Liver (tissue), 9 donors: ENCODE data around the gene TCEA3. TPM values are rescaled to one million over a fixed set of nuclear protein-coding genes. Genes with fewer than 3 reads are reported as not detected.
A peak's percentile ranks its signal among the peaks of the same experiment; 100 is the strongest.

ENCODE experiments used
- DNase-seq: peaks from one replicate; pipeline ENCODE4 v3.0.0-alpha.2; 2017; ENCODE audit warnings: low spot score
- H3K27ac ChIP-seq, 2 donors: one replicate each; pipeline ENCODE4 v1.7.0; 2013; ENCODE audit warnings: inconsistent platforms in 2 of 2, low read length in 2 of 2, control low read depth in 1 of 2, low read depth in 1 of 2, mild to moderate bottlenecking in 1 of 2
- H3K27me3 ChIP-seq, 4 donors: one replicate each; pipeline versions ENCODE4 v1.6.1 to v1.7.0; 2013; ENCODE audit warnings: low read length in 3 of 4, inconsistent platforms in 1 of 4, mild to moderate bottlenecking in 1 of 4, moderate library complexity in 1 of 4; ENCODE audit not compliant: control insufficient read depth in 4 of 4, insufficient read depth in 4 of 4
- H3K36me3 ChIP-seq, 4 donors: one replicate each; pipeline versions ENCODE4 v1.6.1 to v1.7.0; 2013; ENCODE audit warnings: low read length in 3 of 4, mild to moderate bottlenecking in 3 of 4, low read depth in 1 of 4, moderate library complexity in 1 of 4; ENCODE audit not compliant: control insufficient read depth in 4 of 4, insufficient read depth in 3 of 4
- H3K4me1 ChIP-seq, 4 donors: one replicate each; pipeline versions ENCODE4 v1.6.1 to v1.7.0; 2013; ENCODE audit warnings: low read length in 3 of 4, mild to moderate bottlenecking in 3 of 4, moderate library complexity in 1 of 4; ENCODE audit not compliant: control insufficient read depth in 4 of 4, insufficient read depth in 4 of 4
- H3K4me3 ChIP-seq, 3 donors: one replicate each; pipeline versions ENCODE4 v1.6.1 to v1.7.0; 2013; ENCODE audit warnings: low read length in 3 of 3, control low read depth in 1 of 3, low read depth in 1 of 3, mild to moderate bottlenecking in 1 of 3
- H3K9ac ChIP-seq, 2 donors: one replicate each; pipeline ENCODE4 v1.7.0; 2013; ENCODE audit warnings: low read length in 2 of 2, mild to moderate bottlenecking in 2 of 2, moderate library complexity in 2 of 2, control low read depth in 1 of 2, low read depth in 1 of 2
- H3K9me3 ChIP-seq, 4 donors: one replicate each; pipeline versions ENCODE4 v1.6.1 to v1.7.0; 2013; ENCODE audit warnings: low read length in 3 of 4; ENCODE audit not compliant: control insufficient read depth in 4 of 4
- ATF3 ChIP-seq: IDR thresholded peaks from 2 replicates; pipeline ENCODE4 v1.6.1; 2016; ENCODE audit warnings: antibody characterized with exemption
- CTCF ChIP-seq: fragments of 150-350 bp; IDR thresholded peaks from 2 replicates; pipeline ENCODE4 v1.5.1; 2017; ENCODE audit warnings: improper control_type of control experiment, low read depth, low read length; ENCODE audit not compliant: missing input control
- EGR1 ChIP-seq, 2 donors: IDR thresholded peaks; 2 replicates each; pipeline ENCODE4 v1.6.1; 2016 to 2018; ENCODE audit warnings: antibody characterized with exemption in 2 of 2, low read depth in 2 of 2
- FOXA1 ChIP-seq: IDR thresholded peaks from 2 replicates; pipeline ENCODE4 v1.6.1; 2016; ENCODE audit warnings: antibody characterized with exemption
- FOXA2 ChIP-seq: IDR thresholded peaks from 2 replicates; pipeline ENCODE4 v1.6.1; 2016; ENCODE audit warnings: antibody characterized with exemption
- GABPA ChIP-seq, 2 donors: IDR thresholded peaks in 1 of 2; conservative IDR thresholded peaks in 1 of 2; 2 replicates each; pipeline ENCODE4 v1.6.1; 2016; ENCODE audit warnings: antibody characterized with exemption in 2 of 2, mild to moderate bottlenecking in 1 of 2, moderate library complexity in 1 of 2
- HNF4A ChIP-seq, 2 donors: conservative IDR thresholded peaks; 2 replicates each; pipeline ENCODE4 v1.6.1; 2016; ENCODE audit warnings: antibody characterized with exemption in 2 of 2, mild to moderate bottlenecking in 2 of 2
- HNF4G ChIP-seq: IDR thresholded peaks from 2 replicates; pipeline ENCODE4 v1.6.1; 2016; ENCODE audit warnings: antibody characterized with exemption
- JUND ChIP-seq, 2 donors: IDR thresholded peaks; 2 replicates each; pipeline ENCODE4 v1.6.1; 2016; ENCODE audit warnings: antibody characterized with exemption in 2 of 2
- MAX ChIP-seq: IDR thresholded peaks from 2 replicates; pipeline ENCODE4 v1.6.1; 2016; ENCODE audit warnings: antibody characterized with exemption
- NR2F2 ChIP-seq: IDR thresholded peaks from 2 replicates; pipeline ENCODE4 v1.6.1; 2016; ENCODE audit warnings: antibody characterized with exemption
- RAD21 ChIP-seq, 2 donors: IDR thresholded peaks; 2 replicates each; pipeline ENCODE4 v1.6.1; 2016; ENCODE audit warnings: antibody characterized with exemption in 2 of 2, mild to moderate bottlenecking in 2 of 2
- REST ChIP-seq: IDR thresholded peaks from 2 replicates; pipeline ENCODE4 v1.6.1; 2016; ENCODE audit warnings: antibody characterized with exemption, mild to moderate bottlenecking
- RXRA ChIP-seq, 2 donors: IDR thresholded peaks; 2 replicates each; pipeline ENCODE4 v1.6.1; 2017 to 2018; ENCODE audit warnings: antibody characterized with exemption in 2 of 2, mild to moderate bottlenecking in 1 of 2
- SP1 ChIP-seq: IDR thresholded peaks from 2 replicates; pipeline ENCODE4 v1.6.1; 2018; ENCODE audit warnings: antibody characterized with exemption, mild to moderate bottlenecking
- TAF1 ChIP-seq: conservative IDR thresholded peaks from 2 replicates; pipeline ENCODE4 v1.6.1; 2016; ENCODE audit warnings: antibody characterized with exemption, mild to moderate bottlenecking
- YY1 ChIP-seq: IDR thresholded peaks from 2 replicates; pipeline ENCODE4 v1.6.1; 2016; ENCODE audit warnings: antibody characterized with exemption, mild to moderate bottlenecking
- ZBTB33 ChIP-seq: IDR thresholded peaks from 2 replicates; pipeline ENCODE4 v1.6.1; 2016; ENCODE audit warnings: antibody characterized with exemption
- WGBS: extraction: QIAGEN DNeasy Blood & Tissue Kit; methylation state at CpG from one replicate; pipeline ENCODE4 v1.1.7; 2013; 5-methylcytosine and 5-hydroxymethylcytosine counted together
- polyA plus RNA-seq, 2 donors: library from polyadenylated mRNA; stranded (reverse) in 1 of 2; unstranded in 1 of 2; fragments of 200-250 nt in 1 of 2; fragments of >200 nt in 1 of 2; fragmentation: Nextera tagmentation in 1 of 2; extraction: Ambion mirVana in 1 of 2; gene quantifications; one replicate each; pipeline versions ENCODE4 v1.2.1 to v1.2.3, GENCODE V29; 2013 to 2015
- total RNA-seq, 2 donors: library from RNA; depleted of rRNA; stranded (reverse); fragments of >200 nt; gene quantifications; one replicate each; pipeline ENCODE4 v1.2.3, GENCODE V29; 2014
- donor health status: healthy.
- donor health status: healthy.
- donor health status: healthy.
- donor health status: healthy.
- donor health status: healthy.

Gene TCEA3
- total and polyA plus RNA-seq, 4 donors, result 29.6 to 142 (median 47.6) TPM

- peaks cover 15 to 55% (median 46%) of the 10 kb centered on the region in 4 donors for H3K4me1 ChIP-seq
- no peaks in the 10 kb centered on the region for H3K9me3 ChIP-seq
- no peaks in the 10 kb centered on the region for H3K27me3 ChIP-seq
- H3K36me3 ChIP-seq, result no peaks in the 10 kb centered on the region
- H3K9ac ChIP-seq, result no peak overlapping the region
- no peak for DNase-seq
- WGBS, result 42% methylated on average over 4 of the region's 4 CpGs
- TF ChIP-seq JUND (IDR thresholded peaks at IDR 0.05) (no peak), ATF3 (no peak), TAF1 (no peak), RXRA (IDR thresholded peaks at IDR 0.05) (peak; percentile 46 to 74), RAD21 (IDR thresholded peaks at IDR 0.05) (no peak), YY1 (peak; percentile 3), HNF4G (no peak), MAX (peak; percentile 62), CTCF (no peak), GABPA (IDR thresholded peaks at IDR 0.05 in 1 of 2, conservative IDR thresholded peaks at IDR 0.05 in 1 of 2) (no peak), FOXA1 (no peak), HNF4A (conservative IDR thresholded peaks at IDR 0.05) (peak; percentile 47 to 51), NR2F2 (no peak), ZBTB33 (peak; percentile 29), FOXA2 (peak; percentile 32), SP1 (peak; percentile 32), EGR1 (IDR thresholded peaks at IDR 0.05; ENCODE audit: low read depth in 2 of 2) (peak in 1 of 2 donors; percentile 32), REST (peak; percentile 14)
- H3K4me3 ChIP-seq, result no peak overlapping the region
- peak overlapping the region; percentile 60 to 85 for H3K27ac ChIP-seq
These were observed 47.0 kb upstream of the TCEA3 start for GRCh38 chr1:23471473-23472075.
